AG08395 (cell line): ENCODE results near the gene FAM210A.

Experiments
- DNase-seq: peaks from one replicate; pipeline ENCODE4 v3.0.0; 2012; ENCODE audit warnings: mixed read lengths, low spot score

Gene FAM210A

DNA sequence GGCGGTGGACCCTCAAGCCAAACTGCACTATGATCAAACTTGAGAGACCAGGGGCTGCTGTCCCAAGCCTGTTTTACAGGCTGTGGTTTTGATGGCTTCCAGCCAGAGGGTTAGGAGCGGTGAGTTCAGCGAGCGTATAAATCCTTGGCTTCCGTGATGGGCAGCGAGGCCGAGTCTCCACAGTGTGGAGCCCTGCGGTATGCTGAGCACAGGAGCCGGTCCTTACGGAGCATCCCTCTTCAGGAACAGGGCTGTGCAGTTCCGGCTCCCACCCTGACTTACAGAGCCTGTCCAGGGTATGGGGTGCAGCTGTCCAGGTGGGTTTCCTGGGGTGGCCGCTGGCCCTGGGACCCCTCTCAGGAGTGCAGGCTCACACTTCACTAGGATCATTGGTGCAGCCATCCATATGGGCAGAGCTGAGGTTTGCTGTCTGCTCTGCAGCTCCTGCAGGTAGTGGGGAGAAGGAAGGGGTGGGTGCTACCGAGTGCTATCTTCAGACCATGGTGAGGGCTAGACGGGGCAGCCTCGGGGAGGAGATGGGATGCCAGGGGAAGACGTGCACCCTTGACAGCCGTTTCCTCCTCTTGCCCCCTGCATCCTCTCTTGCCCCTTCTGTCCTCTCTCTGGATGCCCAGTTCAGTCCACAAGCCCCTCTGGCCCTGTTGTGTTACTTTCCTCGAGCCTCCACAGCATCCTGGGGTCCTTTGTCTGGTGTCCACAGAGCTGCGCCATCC is 104.3 kb downstream of the FAM210A start:
- no peak for DNase-seq

DNA sequence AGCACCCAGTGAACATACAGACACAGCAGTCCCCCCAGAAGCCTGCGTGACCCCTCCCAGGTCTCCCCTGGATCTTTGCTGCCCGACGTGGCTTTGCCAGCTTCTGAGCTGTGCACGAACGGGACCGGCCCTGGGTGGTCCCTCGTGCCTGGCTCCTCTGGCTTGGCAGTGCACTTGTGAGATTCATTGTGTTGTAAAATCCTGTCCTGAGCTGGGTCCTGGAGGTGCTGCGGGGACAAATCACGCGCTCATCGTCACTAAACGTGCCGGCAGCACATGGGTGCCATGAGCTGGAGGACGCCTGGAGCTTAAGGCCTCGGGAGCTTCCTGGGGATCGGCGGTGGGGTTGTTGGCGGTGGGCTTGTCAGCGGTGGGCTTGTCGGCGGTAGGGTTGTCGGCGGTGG is 104.9 kb downstream of the FAM210A start:
- DNase-seq, result no peak

DNA sequence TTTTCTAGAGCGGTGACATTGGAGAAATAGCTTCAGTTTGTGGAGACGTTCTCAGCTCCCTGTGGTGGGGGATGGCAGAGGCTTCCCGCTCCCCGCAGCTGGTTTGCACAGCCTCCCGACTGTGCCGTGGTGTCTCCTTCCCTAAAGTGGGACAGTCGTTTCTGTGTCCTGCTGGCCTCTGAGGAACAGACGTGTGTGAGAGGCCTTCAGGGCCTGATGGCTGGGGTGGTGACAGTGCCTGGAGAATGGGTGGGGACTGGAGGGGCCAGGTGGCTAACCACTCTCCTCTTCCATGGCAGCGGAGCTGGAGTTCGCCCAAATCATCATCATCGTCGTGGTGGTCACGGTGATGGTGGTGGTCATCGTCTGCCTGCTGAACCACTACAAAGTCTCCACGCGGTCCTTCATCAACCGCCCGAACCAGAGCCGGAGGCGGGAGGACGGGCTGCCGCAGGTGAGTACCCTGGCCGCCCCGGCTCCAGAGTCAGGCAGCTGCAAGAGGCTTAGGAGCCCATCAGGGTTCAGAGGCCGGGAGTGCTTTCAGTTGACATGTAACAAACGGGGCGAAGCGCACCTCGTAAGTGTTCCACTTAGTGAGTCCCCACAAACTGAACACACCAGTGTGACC is 105.4 kb downstream of the FAM210A start:
- DNase-seq, result no peak

DNA sequence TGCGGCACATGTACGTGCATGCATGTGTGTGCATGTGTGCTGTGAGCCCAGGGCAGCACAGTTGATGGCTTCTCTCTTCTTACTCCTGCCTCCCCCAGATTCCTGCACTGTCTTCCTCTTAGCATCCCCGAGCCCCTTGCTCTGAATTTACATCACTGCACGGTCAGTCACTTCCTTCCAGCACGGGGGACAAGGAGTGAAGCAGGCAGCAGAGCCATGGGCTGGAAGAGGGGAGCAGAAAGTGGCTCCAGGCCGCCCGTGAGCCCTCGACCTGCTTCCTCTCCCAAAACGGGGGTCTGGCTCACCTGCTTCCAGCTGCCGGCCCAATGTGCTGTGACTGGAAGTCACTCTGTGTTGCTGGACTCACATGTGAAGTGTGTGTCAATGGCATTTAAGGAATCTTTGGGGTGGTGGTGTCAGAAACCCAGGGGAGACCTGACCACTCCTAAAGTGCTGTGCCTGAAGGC is 106.1 kb downstream of the FAM210A start:
- no peak for DNase-seq

DNA sequence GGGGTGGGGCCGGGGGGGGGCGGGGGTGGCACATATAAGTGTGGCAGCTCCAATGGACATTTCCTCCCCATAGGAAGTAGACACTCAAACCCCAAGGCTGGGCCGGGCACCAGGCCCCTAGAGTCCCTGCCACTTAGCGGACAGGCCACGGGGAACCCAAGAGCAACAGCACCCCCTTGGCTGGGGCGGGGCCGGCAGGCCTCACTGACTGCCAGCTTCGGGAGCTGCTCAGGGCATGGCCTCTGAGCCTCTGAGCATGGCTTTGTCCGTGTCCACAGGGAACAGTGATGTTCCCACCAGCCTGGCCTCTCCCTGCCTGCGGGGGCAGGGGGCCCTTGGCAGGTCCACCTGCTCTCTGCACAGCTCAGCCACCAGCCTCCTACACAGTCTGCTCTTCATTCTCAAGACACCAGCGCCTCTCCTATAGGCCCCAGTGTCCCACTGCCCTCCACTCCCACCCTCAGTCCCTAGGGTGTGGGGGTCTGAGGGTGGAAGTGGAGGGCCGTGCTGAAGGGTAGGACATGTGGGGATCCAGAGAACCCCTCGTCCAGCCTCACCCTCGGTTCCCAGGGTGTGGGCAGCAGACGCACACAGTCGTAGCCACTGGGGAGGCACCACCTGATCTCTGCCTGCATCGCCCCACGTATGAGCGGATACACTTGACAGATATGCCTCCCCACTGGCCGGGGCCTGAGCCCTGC is 106.7 kb downstream of the FAM210A start:
- no peak for DNase-seq

DNA sequence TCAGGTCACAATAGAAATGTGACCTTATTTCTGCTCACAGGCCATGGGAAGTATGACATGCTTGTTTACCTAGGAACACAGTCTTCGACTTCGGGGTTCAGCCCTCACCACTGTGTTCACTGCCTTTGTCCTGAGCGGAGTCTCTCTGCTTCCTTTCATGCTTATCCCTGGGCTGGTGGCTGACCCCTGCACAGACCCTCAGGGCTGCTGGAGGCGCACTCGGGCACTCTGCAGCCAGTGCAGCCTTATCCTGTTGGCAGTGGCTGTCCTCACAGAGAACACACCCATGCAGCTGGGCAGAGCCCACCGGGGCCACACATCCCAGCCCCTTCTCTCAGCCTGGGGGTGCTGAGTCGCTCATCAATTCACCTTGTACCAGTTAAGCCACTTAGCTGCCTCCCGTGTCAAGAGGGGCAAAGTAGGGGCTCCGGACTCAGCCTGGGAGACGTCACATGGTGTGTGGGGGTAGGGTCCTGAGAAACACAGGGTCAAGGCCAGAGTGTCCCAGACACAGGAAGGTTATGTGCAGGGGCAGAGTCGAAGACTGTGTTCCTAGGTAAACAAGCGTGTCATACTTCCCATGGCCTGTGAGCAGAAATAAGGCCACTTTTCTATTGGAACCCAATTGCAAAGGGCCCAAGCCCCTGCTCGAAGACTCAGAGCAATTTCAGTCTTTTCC is 107.5 kb downstream of the FAM210A start:
- DNase-seq, result no peak

DNA sequence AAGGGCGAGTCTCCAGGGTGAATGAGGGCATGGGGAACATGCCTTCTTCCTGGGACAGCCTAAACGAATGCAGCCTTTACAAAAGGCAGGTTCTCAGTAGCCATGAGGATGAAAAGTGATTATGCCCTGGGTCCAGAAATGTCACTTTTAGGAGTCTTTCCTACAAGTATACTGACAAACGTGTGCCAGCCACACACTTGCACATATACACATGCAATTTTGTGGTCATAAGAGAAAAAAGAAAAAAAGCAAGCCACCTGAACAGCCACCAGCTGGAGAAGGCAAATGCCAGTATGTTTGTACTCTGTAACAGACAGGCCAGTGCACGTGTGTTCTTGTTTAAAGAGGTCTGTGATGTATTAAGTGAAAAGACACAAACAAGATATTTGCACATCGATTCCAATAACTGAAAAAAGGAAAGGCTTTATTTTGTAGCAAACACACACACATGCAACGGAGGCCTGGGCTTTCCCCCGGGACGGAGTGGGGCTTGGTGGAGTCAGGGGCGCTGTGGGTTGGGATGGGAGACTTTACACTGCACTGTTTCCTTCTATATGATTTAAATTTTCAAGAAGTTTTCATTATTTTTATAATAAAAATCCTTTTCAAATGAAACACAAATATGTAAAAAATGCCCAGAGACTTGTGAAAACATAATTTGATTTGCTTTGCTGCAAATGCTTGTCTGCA is 108.4 kb downstream of the FAM210A start:
- DNase-seq, result no peak

DNA sequence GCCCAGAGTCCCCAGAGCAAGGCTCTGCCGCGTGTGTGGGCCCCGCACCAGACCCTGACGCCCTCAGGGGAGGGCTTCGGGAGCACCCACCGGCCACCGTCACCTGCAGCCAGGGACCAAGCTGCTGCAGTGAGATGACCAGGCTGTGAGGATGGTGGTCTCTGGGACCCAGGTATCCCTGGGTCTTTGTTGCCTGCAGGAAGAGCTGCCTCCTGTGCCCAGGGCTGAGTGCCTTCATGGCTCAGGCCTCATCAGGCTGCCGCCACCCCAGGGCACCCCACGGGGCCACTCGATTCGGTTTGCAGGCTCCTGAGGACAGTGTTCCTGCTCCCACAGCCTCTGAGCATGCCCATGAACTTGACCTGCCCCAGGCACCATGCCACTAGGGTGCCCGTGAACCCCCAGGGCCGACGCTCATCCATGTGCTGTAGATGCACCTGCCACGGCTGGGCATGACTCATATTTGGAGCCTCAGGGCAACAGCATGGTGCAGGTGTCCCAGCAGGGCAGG is 109.8 kb downstream of the FAM210A start:
- no peak for DNase-seq

DNA sequence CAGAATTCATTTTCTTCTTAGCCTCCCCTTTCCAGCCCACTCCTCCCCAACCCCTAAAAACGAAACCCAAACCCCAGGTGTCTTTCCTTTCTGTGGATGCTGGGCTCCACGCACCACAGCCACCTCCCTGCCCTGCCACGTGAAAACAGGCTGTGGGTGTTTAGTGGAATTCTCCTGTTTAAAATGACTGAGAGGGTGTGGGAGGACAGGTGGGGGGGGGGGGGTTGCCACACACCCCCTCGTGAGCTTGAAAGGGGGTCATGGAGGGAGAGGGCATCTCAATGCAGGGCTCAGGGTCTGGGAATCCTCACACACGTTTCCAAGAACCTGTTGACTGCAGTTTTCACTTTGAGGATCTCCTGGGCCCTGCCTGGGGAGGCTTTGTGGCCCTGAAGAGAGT is 110.3 kb downstream of the FAM210A start:
- DNase-seq, result no peak

DNA sequence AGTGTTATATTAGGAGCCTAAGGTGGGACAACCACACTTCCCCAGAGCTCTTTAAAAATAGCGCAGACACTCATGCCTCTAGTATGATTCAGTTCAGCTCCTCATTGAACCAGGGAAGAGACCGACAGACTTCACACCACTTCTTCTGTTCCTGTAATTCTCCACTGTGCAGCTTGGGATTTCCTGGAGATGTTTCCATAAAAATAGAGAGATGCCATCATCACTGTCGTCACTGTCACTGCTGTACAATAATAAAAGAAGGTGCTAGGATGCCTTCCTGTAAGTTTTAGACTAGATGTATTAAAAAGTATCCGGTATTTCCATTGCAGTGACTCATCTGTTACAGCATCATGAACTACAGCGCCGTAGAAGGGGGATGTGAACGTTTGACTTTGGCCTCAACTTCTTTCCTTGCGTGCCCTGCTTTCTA is 110.9 kb downstream of the FAM210A start:
- no peak for DNase-seq

DNA sequence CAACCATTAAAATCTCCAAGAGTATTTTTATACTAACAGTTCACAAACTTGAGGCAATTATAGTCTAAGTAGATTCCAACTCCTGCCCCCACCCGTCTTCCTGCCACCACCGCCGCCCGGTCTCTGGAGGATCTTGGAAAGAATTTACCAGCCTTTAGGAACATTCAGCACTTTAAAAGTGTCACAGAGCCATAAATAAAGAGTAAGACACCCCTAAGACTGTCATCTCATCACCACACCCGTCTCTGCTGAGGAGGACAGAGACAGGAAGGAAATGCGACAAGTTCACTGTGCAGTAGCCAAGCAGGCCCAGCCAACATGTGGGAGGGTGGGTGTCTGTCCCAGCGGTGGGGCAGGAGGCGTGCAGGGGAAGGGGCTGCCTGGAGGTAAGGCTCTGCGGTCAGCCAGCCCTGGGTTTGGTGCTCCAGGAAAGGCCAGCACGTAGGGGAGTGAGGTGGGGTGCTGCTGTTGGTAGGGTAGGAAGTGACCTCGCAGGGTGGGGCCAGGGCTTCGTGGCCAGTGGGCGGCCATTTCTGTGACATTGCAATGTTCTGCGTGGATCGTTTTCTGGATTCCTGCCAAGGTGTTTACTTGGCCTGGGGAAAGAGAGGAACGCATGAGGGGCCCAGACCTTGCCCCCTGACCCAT is 111.6 kb downstream of the FAM210A start:
- DNase-seq, result no peak

DNA sequence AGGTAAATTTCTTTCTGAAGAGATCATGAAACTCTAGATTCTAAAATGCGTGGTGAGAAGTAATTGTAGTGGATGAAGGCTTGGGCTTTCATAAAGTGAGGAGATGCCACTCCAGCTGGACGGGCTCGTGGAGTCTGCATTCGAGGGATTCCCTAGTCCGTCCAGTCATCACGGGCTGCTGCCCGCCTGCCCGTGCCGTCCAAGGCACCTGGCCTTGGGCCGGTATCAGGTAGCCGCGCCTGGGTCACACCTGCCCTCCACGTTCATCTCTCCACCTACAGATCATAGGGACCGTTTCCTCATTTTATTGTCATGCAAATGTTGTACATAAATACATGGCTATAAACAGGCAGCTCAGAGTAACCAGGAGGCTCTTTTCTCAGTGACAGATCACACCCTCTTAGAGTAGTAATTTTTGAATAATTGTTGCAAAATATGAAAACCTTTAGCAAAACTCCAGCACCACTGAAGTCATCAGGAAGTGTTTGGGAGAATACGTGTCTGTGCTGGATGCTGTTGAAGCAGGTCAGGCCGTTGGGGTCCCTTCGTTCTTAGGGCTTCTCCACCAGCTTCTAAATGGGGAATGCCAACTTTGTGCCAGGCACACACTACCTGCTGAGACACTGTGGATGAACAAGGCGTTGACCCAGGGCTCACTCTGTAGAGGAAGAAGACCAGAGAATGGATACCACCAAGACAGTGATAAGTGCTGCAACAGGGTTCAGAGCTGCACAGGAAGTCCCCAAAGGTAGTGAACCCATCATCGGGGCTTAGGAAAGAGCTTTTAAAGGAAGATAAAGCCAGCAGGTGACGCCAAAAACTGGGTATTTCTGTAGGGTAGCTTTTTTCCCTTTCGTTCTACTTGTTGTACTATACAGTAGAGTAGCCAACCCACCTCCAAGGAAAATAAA is 112.5 kb downstream of the FAM210A start:
- DNase-seq, result no peak
